NCI-H345 treated with DMSO at 0.1 percent for 48 hours (cell line): Measurements from ENCODE around the gene SHROOM2.

Source experiments
- DNase-seq: peaks from one replicate; lab custom pipeline; 2025; ENCODE audit not compliant: unreplicated experiment; lab: John Stamatoyannopoulos, UW

Gene SHROOM2

DNA sequence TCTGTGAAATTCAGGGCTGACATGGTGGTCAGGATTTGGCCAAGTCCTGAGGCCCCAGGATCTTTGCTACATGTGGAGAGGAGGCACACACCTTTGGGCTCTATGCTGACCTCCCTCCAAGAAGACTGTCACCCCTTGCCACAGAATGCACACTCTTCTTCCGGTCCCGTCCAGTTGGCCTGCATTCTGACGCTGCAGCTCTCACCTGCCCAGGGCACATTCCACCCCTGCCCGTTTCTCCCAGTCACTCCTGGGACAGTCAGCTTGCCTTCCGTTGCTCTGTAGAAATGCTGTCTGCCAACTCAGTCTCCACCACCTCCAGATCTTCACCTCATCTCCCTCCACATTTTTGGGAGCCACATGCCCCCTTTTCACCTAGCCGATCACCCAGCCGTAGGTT lies 76.7 kb downstream of the SHROOM2 start:
- no peak for DNase-seq

DNA sequence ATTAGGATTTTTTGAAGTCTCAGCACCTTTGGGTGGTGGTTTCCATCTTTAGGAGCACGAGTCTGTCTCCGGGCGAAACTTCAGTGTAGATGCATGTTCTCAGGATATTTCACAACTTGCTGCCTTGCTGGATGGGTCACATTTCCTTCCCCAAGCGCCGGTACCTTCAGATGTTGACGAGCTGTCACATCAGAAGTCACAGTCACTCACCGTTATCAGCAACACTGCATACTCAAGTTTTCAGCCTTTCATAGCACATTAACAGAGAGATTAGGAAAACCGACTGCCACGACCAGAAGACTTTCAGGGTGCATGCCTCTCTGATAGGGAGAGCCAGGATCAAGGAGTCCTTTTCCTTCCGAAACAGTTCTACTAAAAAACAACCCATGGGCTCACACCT lies 77.8 kb downstream of the SHROOM2 start:
- DNase-seq, result no peak

DNA sequence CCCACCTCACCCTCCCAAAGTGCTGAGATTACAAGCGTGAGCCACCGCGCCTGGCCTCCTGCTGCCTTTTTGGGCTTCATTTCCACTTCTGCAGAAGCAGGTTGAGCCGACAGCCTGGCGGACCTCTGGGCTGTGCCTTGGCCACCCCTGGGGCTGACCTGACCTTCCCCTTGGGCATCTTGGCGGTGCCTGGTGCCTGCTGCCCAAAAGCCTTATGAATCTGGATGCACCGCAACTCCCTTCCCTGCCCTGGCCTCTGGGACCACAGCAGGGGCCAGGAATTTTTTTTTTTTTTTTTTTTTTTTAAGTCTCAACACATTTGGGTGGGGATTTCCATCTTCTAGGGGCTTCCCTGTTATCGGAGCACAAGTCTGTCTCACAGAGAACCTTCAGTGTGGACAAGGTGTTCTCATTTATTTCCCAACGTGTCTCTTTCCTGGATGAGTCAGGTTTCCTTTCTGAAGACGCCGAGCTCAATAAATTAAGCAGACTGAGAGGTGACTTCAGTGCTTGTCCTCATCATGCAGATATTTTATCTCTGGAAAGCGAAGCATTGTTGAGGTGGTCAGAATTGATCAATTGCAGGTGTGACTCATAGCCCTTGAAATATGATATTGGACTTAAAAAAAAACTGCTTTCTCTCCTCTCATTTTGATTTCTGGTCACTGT lies 79.7 kb downstream of the SHROOM2 start:
- DNase-seq, result no peak

DNA sequence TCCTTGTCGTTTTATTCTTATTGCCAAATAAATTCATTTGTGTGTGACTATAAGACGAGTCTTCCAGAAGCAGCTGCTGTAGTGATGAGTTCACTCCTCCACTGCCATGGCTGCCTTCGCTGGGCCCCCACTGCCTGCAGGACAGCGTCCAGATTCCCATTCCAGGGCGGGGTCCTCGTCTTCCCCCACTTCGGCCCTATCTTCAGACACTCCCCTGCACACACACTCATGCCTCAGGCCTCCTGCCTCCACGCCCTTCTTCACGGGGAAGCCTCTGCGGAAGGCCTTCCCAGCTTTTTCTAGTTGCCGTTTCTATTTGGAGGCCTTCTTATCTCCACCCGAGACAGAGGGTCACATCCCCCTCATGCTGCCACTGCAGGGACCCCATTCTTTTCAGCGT lies 80.4 kb downstream of the SHROOM2 start:
- no peak for DNase-seq

DNA sequence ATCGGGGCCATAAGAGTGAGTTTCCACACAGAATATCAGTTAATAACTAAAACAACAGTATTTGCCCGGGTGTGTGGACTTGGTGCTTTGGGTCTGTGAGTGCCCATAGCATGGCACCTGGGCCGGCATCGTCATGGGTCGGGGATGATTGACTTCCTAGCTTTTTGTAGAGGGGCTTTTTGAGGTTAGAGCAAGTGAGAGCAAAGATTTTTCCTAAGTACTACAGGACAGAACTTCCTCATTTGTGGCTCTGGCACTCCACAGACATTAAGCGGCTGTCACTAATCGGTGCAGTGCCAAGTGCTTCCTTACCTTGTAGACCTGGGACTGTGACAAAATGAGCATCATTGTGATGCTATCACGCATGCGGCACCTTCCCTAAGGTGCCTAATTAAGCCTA lies 81.0 kb downstream of the SHROOM2 start:
- DNase-seq, result no peak

DNA sequence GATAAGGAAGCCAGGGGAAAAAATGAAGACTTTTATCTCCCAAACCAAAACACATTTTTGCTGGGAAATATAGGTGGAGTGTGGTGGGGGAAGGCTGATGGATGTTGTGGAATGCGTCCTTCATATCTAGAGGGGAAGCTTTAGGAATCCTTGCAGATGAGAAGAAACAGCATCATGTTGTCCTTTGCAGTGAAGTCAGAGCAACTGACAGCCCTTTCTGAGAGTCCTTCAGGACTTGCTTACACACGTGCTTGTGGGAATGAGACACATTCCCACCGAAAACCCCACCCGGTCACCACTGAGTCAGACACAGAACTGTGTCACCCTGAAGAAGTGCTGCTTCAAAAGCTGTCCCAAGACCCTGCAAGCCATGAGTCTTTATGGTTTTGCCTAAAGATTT lies 81.5 kb downstream of the SHROOM2 start:
- no peak for DNase-seq

DNA sequence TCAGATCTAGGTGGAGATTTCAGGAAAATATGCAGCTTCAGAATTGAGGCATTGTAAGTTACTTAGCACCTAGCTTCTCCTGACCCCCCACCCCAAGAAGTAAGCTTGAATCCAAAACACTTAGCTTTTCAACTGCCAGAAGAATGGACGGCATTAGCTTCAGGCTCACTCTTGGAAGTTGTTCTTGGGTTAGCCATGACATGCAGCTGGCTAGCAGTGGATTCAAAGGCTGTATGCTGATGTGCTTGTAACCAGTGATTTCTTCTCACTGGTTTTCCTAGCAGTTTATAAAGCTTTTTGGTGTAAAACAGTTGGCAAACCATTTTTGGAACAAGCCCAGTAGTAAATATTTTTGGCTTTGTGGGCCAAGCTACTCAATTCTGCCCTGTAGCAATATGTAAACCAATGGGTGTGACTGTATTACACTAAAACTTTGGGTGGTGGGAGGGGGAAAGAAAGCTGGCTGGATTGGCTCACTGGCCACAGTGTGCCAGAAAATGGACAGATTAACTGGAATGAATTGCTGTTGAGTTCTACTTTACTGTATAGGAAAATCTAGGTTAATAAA lies 85.6 kb downstream of the SHROOM2 start:
- no peak for DNase-seq

DNA sequence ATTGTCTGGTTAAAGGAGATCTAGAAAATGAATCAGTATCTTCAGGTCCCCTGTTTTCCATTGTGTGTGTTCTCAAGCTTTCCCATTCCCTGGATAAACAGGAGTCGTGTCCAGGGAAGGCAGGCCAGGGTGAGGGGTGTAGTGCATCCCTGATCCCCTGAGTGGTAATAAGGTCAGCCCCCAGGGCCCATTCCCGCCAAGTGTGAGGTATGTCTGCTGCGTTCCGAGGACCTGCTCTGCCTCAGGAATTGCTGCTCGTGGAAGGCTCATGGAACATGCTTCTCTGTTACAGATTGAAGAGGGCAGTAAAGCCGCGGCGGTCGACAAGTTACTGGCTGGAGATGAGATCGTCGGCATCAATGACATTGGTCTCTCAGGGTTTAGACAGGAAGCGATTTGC lies 87.1 kb downstream of the SHROOM2 start:
- DNase-seq, result no peak

DNA sequence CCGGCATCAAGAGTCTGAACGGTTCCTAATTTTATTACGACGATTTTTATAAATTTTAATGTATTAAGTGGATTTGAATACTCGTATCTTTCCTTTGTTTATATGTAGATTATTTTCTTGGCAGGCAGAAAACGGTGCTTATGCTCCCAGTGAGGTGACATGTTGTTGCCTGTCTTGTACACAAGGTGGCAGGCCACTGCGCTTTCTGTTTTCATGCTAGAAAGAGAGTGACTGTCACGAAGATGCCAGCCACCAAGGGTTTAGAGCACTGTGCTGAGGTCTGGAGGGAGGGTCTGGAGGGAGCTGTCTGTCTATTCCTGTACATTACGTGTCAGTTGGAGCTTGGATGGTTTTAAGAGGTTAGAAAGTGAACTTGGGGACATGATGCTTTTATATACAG lies 87.7 kb downstream of the SHROOM2 start:
- no peak for DNase-seq

DNA sequence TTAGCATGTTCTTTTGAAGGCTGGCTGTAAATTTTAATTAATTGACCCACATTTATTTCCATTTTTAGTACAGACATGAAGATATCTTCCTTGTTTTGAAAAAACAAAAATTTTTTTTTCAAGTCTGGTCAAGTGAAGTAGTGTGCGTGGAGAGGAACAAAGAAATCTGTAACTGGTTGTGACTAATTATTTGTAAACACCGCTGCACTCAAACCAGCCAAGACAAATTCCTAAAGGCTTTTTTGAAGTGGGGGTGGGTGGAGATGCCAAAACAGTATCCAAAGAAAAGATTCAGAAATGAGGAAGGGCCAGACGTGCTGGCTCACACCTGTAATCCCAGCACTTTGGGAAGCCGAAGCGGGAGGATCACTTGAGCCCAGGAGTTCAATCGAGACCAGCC lies 88.3 kb downstream of the SHROOM2 start:
- no peak for DNase-seq

DNA sequence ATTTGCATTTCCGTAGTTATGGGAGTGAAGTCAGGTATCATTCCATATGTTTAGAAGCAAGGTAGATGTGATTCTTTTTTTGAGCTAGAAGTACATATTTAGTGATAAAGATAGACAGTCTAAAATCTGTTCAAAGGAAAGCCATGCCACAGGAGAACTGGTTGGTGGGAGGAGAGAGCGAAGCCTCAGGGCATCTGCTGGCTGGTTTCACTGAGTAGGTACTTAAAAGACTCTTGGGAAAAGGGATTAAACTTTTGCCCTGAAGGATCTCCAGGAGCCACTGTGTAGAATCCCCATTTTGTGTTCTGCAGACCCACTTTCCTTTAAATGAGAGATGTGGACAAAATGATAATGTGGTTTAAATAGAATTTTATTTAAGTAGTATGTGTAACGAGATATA lies 89.6 kb downstream of the SHROOM2 start:
- DNase-seq, result no peak

DNA sequence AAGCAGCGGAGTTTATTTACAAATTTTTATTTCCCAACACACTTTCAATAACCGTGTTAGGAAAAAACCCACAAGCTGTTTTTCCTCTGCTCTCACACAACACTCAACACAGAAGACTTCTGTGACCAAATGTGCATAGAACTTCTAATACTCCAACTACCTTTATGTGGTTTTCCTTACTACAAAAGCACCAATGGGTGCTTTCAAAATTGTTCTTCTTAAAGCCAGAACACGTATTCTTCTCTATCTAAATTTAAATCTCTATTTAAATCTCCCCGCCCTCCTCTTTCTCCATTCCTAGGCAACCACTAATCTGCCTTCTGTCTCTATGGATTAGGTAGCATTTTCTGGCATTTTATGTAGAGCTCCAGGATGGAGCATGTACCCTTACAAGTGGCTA lies 90.0 kb downstream of the SHROOM2 start:
- DNase-seq, result no peak

DNA sequence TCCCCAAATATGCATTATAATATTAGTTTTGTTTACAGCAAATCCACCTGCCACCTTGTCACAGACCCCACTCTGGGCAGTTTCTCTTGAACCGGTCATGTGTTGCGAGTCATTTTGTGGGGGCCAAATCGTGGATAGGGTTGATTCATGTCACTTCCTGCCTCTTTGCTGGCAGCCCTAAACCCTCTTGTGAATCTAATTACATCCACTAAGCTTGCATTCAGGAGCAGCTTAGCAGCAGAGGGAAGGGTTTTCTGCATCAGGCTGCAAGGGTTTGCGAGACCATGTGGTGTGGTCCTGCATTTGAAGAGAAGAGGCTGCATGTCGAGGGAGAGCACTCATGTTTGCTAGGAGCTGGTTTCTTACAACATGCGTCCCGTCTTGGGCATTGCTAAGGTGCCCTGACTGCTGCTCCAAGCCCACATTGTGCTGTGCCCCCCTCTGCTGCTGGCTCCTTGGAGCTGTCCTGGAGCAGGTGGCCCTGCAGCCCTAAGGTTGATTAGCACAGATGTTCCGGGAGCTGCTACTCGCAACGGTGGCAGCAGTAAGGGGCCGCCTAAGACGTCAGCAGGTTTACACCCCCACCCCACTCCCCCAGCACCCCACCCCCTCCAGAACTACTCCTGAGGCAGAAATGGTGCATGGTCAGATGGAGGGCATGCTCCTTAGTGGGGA lies 92.1 kb downstream of the SHROOM2 start:
- DNase-seq, result no peak

DNA sequence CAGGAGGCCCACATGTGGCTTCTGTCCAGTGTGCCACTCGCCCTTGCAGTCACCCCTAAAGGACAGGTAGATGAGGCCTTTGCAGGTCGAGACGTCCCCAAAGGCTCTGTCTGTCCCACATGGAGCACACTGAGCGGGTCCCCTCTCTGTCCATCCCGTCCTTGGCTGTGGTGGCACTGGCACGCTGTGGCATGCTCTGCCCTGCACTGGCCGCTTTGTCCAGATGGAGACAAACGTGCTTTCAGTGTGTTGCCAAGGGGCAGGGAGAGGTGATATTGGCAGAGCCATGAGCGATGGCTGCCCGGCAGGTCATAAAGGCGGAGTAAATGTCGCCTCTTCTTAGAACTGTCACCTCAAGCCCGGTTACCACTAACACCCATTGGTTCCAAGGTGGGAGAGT lies 94.0 kb downstream of the SHROOM2 start:
- DNase-seq, result no peak

DNA sequence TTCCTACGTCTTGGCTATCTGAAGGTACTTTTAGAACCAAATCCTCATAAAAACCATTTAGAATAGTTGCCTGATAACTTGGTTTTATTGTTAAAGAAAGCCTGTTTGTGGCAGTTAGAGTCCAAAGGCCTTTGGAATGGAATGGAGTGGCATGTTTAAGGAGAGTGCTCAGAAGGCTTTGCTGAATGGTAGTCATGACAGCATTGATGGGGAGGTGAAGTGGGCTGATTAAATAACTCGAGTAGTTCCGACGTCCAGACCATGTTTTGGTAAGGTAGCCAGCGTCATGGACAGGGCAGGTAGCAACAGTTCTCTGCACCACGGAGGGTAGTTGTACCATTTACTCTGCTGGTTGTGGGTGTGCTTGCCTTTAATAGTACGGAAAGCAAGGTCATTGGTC lies 94.6 kb downstream of the SHROOM2 start:
- no peak for DNase-seq

DNA sequence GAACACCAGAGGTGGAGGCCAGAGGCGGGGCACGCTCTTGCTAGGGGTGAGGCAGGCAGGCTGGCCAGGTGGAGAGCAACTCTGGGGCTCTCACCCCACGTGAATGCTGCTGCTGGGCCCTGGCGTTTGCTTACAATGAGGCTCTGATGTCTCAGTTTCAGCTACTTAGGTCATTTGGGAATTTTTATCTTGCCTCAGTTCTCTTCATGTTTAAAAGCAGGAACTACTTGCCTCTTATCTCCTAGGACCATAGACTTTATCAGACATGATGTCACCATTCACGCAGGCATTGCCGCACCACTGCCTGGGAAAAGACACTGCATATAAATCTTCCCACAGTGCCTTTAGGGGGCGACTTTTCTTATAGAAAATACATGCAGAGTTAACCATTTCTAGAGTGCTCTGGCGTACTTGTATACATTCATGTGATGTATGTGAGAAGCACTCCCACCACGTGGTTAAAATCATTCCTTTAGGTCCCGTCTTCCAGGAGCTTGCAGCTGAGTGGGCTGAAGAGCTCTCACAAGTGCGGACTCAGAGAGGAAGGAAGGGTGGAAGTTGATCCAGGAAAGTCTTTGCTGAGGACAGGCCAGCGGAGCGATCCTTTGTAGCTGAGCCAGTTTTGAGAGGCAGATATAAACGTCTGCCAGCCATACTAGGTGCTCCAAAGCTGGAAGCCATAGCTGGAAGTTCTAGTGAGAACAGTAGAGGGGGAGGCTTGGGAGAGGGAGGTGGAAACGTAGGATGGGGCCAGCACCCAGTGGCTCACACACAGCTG lies 96.6 kb downstream of the SHROOM2 start:
- DNase-seq, result no peak

DNA sequence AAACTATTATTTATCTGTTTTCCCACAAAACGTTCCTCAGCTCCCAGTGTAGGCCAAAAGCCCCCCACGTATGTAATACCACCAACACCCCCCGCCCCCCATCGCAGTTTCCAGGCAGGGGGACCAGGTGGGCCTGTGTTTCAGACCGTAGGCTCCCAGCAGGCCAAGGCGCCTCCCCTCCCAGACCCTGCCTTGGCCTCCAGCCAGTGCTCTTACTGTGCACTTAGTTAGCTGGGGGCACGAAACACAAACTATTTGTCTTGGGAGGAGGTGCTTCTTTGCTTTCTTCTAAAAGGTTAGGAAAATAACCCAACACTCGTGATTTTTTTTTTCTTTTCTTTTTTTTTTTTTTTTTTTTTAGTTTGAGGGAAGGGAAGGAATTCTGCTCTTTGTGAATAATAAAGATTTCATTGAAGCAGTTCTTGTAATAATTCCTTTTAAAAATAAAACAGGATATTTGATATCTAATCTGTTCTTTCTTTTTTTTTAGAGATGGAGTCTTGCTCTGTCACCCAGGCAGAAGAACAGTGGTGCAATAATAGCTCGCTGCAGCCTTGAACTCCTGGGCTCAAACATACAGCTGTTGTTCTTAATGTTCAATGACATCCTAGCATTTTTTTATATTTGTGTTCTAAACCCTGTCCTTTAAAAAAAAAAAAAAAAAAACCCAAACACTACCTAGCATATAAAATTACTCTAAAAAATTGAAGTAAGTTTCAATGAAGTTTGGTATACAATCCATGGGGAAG lies 98.0 kb downstream of the SHROOM2 start:
- no peak for DNase-seq

DNA sequence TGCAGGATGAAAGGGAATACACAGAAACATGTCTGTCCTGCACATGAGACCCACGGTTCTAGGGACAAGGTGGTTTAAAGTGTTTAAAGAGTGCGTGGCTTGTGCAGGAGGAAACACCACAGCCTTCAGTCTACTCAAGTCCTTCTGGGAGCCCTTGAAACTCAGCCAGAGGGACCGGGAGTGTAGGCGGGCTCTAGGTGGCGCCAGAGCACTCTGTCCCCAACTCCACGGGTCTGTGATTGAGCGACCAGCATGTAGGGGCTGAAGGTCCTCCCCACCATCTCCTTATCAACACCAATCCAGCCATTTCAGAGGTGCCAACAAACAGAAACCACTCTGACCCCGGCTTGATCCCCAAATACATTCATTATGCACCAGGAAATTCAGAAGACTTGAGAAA lies 98.9 kb downstream of the SHROOM2 start:
- peak; percentile 12 for DNase-seq

DNA sequence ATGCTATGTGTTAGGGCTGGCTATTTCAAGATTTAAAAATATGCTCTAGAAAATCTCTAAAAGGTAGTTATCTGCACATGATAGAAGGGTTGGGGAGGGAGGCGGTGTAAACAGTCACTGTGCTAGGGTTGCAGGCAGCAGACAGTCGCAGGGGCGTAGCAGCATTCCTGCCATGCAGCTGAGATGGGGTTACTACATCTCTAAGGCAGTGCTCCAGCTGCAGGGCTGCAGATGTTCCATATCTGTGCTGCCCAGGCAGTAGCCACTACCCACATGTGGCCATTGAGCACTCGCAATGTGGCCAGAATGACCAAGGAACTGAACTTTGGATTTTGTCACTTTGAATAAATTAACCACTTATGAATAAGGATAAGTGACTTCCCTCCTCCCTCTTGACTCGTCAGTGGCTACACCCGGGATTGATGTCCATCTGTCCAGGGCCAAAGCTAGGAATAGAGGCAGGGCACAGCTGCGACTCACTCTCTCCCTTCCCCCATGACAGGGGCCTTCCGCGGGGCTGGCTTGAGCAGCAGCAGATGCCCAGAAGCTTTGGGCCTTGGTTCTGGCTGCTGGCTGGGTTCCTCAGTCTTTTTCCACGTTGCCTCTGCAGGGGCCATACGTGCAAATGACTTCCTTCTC lies 101.5 kb downstream of the SHROOM2 start:
- no peak for DNase-seq

DNA sequence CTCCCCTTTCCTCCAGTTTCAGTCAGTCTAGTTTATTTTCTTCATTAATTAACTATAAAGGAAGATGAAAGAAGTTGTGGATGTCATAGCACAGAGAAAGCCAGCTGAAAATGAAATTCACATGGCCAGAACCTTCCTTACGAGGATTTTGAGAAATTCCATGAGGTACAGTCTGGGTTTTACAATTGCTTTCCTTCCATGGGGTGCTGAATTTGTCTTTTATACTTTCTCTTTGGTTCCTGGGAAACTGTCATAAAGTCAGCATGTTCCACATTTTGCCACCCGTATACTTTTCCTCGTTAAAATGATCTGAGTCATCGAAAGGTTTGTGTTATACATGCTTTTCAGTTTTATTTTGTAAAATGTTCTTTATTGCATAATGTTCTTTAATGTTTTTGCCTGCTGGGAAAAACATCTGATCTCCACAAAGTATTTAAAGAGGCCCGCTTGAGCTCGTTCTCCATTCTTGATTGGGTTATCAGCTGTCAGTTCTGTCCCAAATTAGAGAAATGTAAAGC lies 102.8 kb downstream of the SHROOM2 start:
- no peak for DNase-seq

DNA sequence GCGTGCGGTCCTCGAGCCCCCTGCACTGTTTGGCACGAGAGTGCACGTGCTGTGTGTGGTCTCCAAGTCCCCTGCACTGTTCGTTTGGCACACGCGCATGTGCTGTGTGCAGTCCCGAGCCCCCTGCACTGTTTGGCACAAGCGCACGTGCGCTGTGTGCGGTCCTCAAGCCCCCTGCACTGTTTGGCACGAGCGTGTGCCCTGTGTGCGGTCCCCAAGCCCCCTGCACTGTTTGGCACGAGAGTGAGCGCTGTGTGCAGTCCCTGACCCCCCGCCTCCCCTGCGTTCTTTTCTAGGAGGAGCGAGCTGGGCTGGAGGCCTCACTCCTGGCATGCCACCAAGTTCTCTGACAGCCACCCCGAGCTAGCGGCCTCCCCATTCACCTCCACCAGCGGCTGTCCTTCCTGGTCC lies 104.5 kb downstream of the SHROOM2 start:
- DNase-seq, result no peak
